Measurements from ENCODE around the gene USP44. TPM values are rescaled to one million over a fixed set of nuclear protein-coding genes. Genes with fewer than 3 reads are reported as not detected.
A peak's percentile ranks its signal among the peaks of the same experiment; 100 is the strongest.

USP44 gene
- total and polyA plus RNA-seq, 9 donors: 0.75 to 4.7 (median 3.3) TPM

DNA sequence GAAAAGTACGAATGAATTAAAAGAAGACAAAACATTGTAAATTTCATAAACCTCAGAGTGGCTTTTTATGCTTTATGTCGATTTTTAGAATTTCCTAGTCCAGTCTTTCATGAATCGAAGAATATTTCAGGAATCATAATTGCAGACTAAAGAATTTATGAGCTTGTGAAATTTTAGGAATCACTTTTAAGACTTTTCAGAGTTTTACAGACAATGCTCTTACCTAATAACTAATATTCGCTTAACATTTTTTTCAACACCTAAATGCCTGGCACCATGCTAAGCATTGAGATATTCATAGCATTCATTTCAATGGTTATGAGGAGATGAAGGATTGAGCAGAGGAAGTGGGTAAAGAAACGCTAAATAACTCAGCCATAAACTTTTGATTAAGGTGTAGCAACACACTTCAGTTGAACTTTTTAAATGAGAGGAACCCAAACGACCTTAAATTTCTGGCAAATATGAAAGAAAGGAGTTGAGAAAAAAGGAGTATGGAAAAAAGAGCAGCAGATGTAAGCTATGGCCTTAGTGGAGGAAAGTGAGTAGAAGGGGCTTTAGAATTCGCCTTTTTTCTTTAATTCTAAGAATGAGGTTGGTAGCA lies 739 bp upstream of the USP44 start:
- no peaks in the 10 kb centered on the region for H3K27me3 ChIP-seq
- no peaks in the 10 kb centered on the region for H3K4me1 ChIP-seq (ENCODE audit: insufficient read depth)
- no peak overlapping the region for H3K27ac ChIP-seq
- WGBS, 3 donors: 71 to 73% (median 72%) methylated on average over 7 of the region's 7 CpGs
- H3K4me3 ChIP-seq: no peak overlapping the region
- DNase-seq: no peak
- intact Hi-C loops (cut with DNase I): no loop called here
- no peaks in the 10 kb centered on the region for H3K9me3 ChIP-seq
- TF ChIP-seq POLR2A (IDR thresholded peaks at IDR 0.05) (no peak), EP300 (IDR thresholded peaks at IDR 0.05) (no peak)
- TF ChIP-seq, protein P1, sequence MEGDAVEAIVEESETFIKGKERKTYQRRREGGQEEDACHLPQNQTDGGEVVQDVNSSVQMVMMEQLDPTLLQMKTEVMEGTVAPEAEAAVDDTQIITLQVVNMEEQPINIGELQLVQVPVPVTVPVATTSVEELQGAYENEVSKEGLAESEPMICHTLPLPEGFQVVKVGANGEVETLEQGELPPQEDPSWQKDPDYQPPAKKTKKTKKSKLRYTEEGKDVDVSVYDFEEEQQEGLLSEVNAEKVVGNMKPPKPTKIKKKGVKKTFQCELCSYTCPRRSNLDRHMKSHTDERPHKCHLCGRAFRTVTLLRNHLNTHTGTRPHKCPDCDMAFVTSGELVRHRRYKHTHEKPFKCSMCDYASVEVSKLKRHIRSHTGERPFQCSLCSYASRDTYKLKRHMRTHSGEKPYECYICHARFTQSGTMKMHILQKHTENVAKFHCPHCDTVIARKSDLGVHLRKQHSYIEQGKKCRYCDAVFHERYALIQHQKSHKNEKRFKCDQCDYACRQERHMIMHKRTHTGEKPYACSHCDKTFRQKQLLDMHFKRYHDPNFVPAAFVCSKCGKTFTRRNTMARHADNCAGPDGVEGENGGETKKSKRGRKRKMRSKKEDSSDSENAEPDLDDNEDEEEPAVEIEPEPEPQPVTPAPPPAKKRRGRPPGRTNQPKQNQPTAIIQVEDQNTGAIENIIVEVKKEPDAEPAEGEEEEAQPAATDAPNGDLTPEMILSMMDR (IDR thresholded peaks at IDR 0.05): no peak
- H3K36me3 ChIP-seq: no peaks in the 10 kb centered on the region

DNA sequence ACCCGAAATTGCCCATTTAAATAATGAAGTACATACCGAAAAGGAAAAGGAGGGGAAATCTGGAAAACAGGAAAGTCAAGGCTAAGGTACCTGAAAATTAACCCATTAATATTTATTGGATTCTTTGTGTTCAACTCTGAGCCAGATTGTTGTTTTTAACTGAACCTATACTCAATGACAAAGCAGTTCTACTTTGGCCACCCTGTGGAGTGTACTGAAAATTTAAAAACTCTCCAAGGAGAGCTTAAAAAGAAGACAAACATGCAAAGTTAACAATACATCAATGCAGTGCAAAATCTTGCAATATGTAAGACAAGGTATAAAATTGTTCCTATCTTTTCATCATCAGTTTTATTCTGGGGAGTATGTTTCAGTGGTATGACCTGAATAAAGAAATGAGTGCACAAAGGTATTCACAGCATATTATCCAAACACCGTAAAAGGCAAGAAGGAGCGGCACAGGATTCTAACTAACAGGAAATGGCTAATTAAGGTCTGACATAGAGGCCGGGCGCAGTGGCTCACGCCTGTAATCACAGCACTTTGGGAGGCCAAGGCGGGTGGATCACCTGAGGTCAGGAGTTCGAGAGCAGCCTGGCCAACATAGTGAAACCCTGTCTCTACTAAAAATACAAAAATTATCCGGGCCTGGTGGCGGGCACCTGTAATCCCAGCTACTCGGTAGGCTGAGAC lies 1.7 kb downstream of the USP44 start:
- no peak overlapping the region for H3K27ac ChIP-seq
- WGBS, 3 donors: 77 to 82% (median 81%) methylated on average over 12 of the region's 12 CpGs
- H3K36me3 ChIP-seq: no peaks in the 10 kb centered on the region
- H3K4me1 ChIP-seq (ENCODE audit: insufficient read depth): no peaks in the 10 kb centered on the region
- TF ChIP-seq POLR2A (IDR thresholded peaks at IDR 0.05): no peak
- TF ChIP-seq, protein P1 (IDR thresholded peaks at IDR 0.05): no peak
- no peak for TF ChIP-seq EP300 (IDR thresholded peaks at IDR 0.05)
- no peak overlapping the region for H3K4me3 ChIP-seq
- intact Hi-C loops (cut with DNase I): loop anchor here in 1 of 4 donors (5.0 kb wide), 1 partner anchor 1532 kb away; no protein-coding TSS in a partner anchor
- DNase-seq: no peak
- no peaks in the 10 kb centered on the region for H3K9me3 ChIP-seq
- H3K27me3 ChIP-seq: no peaks in the 10 kb centered on the region

DNA sequence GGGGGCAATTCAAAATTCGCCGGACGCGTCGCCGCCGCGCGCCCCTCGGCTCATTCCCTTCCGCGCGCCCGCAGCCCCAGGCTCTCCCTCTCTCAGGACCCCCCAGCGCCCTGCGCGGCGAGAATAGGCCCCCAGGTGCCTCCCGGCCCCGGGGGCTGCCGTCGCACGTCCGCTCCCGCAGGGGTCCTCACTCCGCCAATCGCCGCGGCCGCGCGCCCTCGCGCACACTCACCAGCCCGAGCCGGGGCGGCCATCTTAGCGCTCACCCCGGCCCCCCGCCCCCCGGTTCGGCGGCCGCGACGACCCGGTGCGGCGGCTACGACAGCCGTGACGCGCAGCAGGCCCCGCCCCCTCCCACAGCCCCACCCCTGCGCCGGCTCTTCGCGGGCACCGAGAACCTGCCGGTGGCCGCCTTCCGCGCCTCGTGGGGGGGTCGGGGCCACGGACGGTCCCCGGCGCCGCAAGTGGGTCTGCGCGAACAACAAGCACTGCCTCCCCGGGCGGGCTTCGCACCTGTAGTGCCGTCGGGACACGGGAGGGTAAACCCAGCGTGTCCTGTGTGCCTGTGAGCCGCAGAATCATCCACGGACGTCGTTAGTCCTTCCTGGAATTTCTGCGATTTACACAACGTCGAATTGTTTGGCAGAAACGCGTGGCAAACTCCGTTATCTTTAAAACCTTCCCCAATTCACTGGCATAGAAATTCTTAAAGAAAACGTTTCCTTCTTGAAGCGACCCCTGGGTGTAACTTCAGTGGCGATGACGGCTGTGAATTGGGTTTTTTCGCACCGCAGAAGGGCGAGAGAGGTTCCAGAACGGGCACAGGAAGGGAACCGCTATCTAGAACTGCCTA lies 2.5 kb downstream of the USP44 start:
- no peak for TF ChIP-seq EP300 (IDR thresholded peaks at IDR 0.05)
- peak; percentile 70 for TF ChIP-seq POLR2A (IDR thresholded peaks at IDR 0.05)
- DNase-seq: peak; percentile 63 to 77 (median 74)
- WGBS, 3 donors: 5 to 11% (median 6%) methylated on average over 44 to 98 of the region's 98 CpGs
- Histone ChIP-seq H3K27ac (peak overlapping the region; percentile 56 to 73), H3K9me3 (no peaks in the 10 kb centered on the region), H3K4me1 (ENCODE audit: insufficient read depth) (no peaks in the 10 kb centered on the region), H3K4me3 (peak overlapping the region; percentile 85), H3K36me3 (no peaks in the 10 kb centered on the region), H3K27me3 (no peaks in the 10 kb centered on the region)
- intact Hi-C loops (cut with DNase I): loop anchor here in 1 of 4 donors (5.0 kb wide), 1 partner anchor 1531 kb away; no protein-coding TSS in a partner anchor

DNA sequence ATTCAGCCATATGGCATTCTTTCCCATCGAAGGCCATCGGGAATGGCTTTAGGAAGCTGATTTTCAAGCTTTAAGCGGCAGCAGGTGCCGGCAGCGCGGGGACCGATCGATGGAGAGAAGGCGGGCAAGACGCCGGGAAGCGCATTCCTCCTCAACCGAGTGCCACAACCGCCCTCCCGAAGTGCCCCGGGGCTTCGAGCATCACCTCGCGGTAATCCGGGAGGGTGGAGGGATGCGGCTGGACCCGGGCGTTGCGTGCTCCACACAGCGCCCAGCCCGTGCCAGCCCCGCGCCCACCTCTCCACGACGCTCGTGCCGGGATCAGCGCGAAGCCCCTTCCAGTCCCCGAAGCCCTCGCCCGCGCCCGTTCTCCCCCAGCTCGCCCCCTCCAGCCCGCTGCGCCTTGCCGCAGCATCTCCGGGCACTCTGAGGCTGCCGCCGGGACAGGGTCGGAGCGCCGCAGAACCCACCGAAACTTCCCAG lies 3.2 kb downstream of the USP44 start:
- Histone ChIP-seq H3K9me3 (no peaks in the 10 kb centered on the region), H3K27me3 (no peaks in the 10 kb centered on the region), H3K4me3 (peak overlapping the region; percentile 85), H3K27ac (peak overlapping the region; percentile 56 to 73), H3K4me1 (ENCODE audit: insufficient read depth) (no peaks in the 10 kb centered on the region), H3K36me3 (no peaks in the 10 kb centered on the region)
- WGBS, 3 donors: 1% methylated on average over 50 of the region's 50 CpGs
- TF ChIP-seq, protein P1 (IDR thresholded peaks at IDR 0.05): no peak
- no peak for TF ChIP-seq POLR2A (IDR thresholded peaks at IDR 0.05)
- TF ChIP-seq EP300 (IDR thresholded peaks at IDR 0.05): no peak
- intact Hi-C loops (cut with DNase I): loop anchor here in 1 of 4 donors (5.0 kb wide), 1 partner anchor 1531 kb away; no protein-coding TSS in a partner anchor
- DNase-seq: peak in 4 of 5 donors; percentile 37 to 54 (median 44)
